ENCODE results near the gene PKNOX2.

PKNOX2 gene

DNA sequence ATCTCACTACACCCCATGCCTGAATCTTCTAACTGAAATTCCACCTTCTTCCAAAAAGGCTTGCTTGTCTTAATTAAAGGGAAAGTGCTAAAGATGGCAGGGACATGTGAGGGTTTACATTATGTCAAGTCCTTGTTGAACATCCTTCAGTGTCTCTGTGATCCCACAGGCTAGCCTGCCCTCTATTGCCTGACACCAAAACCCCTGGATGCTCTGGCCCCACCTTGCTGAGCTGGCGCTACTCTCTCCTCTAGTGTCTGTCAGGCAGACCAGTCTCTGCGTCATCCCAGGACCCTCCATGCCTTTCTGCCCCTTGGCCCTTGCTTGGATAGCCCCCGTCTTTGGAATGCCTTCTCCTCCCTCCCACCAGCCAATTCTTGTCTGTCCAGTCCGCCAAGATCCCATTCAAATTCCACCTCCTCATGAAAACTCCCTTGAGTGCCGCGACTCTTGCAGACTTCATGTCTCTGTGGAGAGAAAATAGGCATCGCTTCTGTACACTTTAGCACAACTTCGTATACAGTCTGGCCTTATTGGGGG lies 69.3 kb downstream of the PKNOX2 start:
- DNase-seq (ENCODE audit: low spot score) = no peak

DNA sequence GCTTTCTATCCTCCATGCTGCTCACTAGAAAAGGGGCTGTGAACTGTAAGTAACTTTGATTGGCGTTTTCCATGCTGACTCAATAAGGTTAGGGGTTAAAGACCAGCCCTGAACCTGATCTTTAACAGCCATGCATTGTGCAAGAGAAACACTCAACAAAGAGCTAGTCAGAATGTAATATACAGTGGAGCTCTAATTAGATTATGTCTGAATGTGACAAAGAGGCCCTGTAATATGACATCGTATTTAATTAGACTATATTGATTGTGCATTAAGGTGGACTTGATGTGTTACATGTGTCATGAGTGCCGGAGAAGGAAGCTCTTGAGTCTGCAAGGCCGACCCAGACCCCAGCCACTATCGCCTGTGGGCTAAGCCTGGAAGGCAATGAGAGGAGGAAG lies 70.5 kb downstream of the PKNOX2 start:
- DNase-seq (ENCODE audit: low spot score) = no peak

DNA sequence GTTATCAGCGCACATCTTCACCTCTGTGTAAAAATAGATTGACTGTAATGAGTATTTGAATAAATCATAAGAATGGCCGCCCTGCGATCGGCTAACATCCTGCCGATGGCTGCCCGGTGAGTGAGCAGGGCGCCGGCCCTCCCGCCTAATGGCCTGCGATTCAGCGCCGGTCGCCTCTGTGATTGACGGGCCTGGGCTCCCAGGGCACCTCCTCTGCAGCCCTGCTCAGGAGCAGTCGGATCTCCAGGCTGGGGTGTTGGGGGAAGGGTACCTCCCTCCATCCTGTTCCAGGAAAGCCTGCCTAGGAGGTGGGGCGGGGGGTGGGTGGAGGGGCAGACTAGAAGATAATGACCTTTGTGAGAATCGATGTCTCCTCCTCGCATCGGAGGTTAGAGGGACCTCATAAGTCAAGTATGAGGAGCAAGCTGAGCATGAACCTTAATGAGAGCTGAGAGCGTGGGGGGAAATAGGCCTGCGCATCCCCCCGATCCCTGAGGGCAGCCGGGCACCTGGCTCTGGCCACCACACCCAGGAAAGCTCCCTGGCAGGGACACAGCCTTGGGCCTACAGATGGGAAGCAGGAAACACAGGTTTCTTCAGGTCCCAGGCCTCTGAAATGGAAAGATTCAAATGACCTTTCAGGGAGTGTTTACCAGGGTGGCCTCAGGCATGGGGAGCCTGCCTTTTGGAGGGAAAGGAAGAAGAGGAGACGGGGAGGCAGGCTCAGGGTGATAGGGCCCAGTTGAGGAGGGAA lies 71.7 kb downstream of the PKNOX2 start:
- DNase-seq (ENCODE audit: low spot score) = no peak

DNA sequence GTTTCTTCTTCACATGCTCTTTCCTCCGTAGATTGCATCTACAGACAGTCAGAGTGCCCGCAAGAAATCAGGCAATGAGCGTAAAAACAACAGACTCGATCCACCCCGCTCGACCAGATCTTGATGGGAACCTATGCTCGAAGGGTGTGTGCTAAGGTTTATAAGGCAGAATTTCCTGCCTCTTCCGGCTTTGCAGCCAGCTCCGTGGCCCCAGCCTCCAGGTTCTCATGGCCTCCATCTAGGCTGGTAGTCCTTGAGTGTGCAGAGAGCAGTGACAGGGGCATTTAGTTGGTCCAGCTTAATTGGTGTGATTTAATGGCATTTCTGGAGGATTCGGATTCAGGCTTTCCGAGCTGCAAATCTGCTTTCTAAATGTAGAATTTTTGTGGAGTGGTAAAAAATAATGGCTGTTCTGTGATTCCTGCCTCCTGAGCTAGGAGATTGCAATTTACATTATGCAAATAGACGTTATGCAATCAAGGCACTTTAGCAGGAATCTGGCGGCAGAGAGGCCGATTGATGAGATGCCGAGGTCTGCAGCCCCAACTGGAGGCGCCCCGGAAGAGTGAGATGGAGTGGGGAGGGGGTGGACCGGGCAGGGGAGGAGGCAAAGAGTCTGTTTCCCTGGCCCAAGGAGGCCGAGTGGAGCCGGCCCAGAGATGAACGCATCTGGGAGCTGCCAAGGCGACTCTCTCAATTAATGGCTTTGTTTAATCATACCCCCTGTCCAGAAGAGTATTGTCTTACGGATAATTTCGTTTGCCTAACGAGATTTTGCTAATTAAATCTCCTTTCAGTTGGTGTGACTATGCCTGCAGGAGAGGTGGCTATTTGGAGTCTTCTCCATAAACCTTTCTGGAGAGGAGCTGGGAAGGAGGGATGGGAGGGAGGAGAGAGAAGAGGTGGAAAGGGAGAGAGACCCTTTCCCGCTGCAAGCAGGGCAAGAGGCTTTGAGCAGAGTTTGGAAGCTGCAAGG lies 75.3 kb downstream of the PKNOX2 start:
- DNase-seq (ENCODE audit: low spot score) = no peak

DNA sequence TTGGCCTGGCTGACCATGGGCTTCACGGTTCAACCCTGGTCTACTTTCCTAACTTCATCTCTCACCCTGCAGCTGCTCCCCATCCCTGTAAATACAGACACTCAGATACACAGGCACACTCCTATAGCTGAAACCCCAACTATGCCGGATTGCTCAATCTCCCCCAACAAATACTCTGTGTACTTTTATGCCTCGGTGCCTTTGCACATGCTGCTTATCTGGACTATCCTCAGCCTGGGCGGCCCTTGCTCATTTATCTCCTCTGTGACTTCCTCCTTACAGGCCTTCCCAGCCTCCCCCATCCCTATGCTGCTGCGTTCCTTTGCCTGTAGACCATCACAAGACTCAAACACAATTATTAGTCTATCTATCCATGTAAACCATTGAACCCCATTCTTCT lies 76.6 kb downstream of the PKNOX2 start:
- no peak for DNase-seq (ENCODE audit: low spot score)

DNA sequence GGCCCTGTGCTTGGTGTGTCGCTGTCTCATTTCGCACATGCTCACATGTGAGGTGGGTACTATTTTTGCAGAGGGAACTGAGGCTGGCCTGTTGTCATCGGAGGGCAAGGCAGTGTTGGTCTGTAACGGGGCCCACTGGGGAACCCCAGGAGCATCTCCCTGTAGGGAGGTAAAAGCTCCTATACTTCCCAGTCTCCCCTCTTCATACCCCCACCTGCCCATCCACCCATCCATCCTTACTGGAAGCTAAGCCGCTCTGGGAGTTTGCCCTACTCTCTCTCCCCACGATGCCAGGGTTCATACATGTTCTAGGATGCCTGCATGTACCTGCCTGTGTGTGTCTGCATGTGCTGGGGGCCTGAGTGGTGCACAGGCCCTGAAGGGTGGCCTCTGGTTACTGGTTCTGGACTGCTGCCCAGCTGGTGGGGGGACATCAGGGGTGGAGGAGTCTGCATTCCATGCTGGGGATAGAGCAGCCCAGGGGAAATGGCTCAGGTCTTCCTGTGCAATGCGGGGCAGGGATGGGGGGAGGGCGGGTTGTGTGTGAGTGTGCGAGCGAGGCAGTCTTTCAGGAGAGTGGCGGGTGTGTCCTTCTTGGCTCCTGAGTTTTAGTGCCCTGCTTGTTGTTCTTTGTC lies 77.7 kb downstream of the PKNOX2 start:
- no peak for DNase-seq (ENCODE audit: low spot score)

DNA sequence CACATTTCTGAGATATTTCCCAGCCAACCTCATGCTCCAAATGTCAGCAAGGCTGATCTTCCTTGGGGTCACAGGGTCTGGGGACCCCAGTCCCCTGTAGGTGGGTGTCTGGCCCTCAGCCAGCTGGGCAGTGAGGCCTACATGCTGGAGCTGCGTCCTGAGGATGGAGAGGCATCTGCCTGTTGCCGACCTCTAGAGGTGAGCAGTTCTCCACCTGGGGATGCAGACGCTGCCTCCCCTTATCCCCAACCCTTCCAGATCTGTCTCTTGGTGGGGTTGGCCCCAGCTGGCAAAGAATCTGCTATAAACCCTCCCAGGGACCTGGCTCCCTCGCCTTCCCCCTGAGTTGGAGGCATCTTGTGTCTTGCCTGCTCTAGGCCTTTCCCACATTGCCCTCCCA lies 79.6 kb downstream of the PKNOX2 start:
- DNase-seq (ENCODE audit: low spot score) = no peak

DNA sequence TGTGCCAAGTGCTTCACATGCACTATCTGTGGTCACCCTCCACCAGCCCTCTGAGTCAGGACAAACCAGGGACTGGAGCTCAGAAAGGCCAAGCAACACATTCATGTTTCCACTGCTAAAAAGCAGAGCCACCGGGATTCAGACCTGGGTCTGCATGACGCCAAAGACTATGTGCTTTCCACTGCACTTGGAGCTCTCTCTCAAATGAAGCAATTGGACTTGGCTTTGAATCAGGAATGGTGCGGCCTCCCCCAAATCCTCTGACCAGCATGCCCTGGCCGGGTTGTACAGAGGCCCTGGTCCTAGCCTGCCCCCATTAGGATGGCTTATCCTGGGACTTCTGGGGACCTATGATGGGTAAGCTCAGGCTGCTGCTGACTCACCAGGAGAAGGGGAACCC lies 80.7 kb downstream of the PKNOX2 start:
- no peak for DNase-seq (ENCODE audit: low spot score)

DNA sequence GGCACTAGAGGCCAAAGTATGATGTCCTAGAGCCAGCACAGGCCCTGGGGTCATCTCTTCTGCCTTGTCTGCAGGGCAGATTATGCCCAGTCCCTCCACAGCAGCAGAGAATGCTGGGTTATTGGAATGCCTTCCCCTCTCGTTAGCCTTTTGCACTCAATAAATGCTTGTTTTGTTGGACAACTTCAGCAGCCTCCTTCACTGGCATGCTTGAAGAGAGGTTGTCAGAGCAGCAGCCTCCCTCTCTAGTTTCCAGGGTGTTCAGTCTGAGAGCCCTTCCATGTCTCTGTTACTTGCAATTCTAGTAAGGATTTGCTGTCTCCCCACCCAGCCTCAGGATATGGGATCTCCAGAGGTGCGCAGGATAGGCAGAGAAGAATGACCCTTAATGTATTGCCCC lies 82.9 kb downstream of the PKNOX2 start:
- DNase-seq (ENCODE audit: low spot score) = no peak

DNA sequence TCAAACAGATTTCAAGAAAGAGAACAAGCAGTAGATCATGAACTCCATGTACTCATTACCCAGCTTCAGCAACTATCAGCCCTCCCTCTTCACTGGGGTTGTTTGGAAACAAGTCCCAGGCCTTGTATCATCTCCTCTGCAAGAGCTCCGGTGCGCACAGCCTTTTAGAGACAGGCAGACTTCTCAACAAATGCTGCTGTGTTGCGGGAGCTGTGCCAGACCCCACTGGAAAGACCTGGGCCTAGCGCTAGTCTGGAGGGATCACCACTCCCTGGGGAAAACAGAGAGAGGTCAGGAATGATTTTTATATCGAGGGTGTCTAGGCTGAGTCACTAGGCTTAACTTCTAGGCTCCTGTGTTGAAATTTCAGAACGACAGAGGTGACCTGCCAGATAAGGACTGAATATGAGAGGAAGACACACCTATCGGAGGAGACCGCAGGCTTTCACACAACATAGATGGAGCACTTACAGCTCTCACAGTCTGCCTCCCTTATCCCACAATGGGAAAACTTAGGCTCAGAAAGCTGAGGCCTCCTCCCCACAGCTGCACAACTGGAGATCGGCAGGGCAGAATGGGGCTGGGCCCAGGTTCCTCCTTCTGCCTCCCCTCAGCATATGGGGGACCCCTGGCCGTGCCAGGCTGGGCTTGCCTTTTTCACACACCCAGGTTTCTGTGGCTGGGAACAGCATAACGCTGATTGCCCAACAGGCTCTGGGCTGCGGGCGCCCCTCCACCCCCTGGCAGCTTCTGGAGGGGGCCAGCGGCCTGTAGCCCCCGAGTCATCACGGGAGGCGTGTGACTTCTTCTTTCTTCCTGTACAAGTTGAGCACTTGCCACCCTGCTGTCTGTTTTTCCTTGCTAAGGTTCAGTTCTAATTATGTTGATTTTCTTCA lies 86.0 kb downstream of the PKNOX2 start:
- DNase-seq (ENCODE audit: low spot score) = no peak

DNA sequence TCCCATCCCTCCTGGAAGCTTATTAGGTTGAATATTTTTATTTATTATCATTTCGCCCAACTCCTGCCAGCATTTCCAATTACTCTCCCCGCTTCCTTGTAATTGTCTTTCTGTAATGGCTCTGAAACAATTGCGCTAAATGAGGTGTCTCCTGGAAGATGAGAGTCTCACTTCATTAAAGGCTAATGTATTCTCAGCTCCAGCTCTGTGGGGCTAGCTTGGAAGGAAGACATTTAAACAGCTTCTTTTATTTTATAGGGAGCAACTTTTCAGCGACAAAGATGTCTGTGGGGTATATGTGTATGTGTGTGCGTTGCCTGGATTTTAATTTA lies 86.6 kb downstream of the PKNOX2 start:
- no peak for DNase-seq (ENCODE audit: low spot score)

DNA sequence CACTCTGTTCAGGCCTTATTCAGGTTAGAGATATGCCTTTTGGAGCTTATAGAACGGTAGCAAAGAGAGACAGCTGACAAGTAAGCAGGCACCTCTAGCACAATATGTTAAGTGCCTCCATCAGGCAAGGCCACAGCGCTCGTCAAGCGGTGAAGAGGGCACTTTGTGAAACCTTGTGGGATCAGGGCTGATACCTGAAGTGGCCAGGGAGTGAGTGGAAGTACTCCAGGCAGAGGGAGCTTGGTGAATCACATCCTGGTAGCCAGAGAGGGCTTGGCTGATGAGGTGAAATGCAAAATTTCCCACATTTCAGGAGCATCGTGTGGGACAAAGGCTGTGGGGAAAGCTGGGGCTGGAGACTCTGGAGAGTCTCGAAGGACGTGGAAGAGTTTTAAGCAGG lies 87.4 kb downstream of the PKNOX2 start:
- no peak for DNase-seq (ENCODE audit: low spot score)

DNA sequence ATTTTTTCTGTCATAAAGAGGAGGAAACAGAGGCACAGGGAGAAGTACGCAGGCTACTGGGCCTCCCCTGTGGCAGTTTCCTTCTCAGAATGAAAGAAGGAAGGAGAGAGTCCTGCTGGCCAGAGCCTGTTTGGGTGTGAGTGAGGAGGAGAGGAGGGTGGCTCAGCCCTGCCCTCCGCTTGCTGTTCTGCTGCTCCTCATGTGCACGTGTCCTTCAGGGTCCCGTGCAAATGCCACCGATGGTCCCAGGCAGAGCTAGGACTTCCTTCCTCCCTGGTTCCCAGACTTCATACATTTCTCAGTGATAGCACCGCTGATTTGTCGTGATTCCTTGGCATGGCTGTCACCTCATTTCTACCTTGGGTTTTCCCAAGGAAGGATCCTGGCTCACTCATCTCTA lies 88.7 kb downstream of the PKNOX2 start:
- no peak for DNase-seq (ENCODE audit: low spot score)

DNA sequence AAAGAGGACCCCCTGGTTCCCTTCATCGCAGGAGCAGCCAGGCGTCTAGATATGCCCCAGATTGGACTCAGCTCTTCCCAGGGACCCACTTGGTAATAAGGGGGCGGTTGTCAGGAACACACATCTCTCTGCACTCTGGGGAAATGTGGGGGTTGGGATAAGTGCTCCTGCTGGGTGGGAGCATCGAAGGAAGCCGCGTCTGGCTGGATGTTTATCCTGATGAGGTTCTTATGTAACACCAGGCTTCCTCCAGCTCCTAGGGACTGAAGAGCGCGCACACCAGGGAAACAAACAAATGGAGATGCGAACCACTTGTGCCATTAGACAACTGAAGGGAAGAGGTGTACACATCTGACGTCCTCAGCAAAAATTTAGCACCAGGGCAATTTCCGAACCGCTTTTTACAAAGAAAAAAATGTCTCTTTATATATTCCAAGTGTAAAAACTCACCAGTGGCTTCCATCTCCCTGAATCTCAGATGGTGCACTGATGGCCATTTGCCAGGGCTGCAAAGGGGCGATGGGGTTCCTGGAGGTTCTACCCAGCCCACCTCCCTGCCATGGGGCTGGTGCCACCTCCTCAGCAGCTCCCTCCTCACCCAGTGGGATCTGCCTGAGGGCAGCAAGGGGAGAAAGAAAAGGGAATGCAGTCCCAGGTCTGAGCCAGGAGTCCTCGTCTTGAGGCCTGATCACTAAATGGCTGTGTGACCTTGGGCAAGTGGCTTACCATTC lies 89.4 kb downstream of the PKNOX2 start:
- DNase-seq (ENCODE audit: low spot score) = no peak

DNA sequence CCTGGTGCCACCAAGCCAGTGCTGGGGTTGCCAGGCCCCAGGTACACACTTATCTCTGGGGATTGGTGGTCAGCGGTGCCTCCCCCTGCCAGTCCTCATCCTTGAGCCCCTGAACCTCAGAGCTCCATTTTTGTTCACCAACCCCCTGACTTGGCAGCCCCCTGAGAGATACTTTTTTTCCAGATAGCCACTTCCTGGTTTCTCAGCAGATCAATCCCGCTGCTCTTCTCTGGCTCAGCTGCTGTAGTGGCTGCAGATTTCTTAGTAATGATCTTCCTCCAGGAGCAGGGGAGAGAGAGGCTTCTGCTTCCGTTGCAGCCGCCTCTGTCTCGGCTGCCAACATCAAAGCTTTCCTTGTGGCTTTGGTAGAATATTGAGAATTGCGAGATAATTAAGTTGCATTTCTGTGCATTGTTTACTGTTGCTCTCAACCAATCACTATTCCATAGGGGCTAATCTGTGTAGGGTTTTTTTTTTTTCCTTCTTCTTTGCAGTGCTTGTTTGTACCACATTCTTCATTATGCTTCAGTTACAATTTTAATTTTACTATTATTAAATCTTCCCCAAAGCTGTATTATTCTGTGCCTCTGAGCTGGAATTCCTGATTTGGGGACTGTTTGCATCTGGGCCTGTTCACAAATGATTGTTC lies 92.1 kb downstream of the PKNOX2 start:
- DNase-seq (ENCODE audit: low spot score) = no peak

DNA sequence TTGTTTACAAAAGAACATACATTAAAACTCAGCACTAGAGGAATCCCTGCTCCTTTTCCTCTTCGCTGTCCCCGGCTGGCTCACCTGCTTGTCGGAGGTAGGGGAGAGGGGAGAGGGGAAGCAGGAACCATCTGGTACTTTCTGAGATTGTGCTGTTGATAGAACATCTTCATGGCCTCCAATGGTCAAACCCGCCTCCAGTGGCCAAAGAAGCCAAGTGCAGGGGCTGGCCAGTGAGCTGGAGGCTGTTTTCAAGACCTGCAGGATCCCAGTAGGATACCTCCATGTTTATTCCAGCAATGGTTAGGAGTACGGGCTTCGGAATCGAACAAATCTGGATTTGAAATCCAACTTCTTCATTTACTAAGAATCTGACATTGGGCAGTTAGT lies 92.6 kb downstream of the PKNOX2 start:
- no peak for DNase-seq (ENCODE audit: low spot score)

DNA sequence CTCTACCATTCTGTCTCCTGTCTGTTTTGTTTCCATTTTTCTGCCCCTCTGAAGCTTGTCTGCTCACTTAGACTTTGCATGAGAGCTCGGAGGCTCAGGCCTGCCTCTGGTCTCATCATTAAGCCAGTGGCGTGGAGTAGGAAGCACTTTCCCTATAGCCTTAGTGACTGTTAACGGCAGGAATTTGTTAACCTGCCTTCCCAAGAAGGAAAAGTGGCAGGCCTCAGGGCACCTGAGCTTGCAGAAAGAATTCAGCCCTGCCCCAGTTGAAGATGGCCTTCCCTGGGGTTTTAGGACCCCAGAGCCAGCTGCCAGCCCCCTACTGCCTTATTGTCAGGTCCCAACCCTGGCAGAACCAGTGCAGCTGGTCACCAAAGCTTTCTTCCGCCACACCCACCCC lies 93.2 kb downstream of the PKNOX2 start:
- DNase-seq (ENCODE audit: low spot score) = no peak

DNA sequence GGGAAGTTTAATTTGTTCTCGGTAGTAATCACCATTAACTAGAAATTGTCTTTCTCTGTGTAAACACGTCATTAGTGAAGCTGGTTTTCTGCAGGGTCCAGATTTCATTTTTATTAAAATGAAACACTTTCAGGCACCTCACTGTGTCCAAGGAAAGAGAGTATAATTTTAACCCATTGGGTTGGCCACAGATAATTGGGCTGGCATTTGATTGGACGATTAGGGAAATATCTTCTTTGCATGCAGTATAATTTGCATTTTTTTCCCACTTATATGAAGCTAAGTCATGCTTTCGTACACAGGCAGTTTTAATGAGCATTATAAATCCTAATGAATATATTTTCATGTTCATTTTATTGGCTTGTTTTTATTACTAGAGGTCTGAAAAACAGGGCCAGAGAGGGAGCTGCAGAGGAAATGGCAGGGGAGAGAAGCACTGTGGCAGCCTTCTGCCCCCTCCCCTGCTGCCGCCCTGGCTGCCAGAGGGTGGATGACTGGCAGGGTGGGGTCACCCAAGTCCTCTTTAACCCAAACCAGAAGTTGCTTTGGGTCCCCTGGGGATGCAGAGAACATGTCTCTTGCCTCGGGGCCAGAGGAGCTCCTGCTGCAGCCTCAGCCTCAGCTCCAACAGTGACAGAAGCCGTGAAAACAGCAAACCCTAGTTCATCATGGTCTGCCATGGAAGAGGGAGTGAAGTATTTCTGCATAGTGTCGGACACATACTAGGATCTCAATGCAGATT lies 93.9 kb downstream of the PKNOX2 start:
- no peak for DNase-seq (ENCODE audit: low spot score)

DNA sequence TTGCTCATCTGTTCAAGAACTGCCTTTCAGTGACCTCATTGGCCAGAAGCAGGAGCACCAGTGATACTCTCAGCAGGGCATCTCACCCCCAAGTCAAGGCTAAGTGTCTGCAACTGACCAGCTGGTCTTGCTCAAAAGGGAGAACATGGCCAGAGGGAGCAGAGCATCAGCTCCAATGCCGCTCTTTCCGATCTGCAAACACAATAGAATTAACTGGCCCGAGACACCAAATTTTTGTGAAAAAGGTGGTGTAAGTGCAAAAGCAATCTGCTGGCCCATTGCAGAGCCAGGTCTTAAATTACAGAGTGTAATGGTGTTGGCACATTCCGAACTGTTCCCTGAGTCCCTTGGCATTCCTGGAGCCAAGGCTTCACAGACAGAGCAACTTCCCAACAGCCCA lies 97.0 kb downstream of the PKNOX2 start:
- DNase-seq (ENCODE audit: low spot score) = no peak
